Gastrocnemius medialis (tissue), 4 donors: ENCODE results near the gene EVA1C.

Experiments used
- CTCF ChIP-seq, 5 experiments: fragments of 450-650 bp in 3 of 5; fragments of 200-600 bp in 2 of 5; sonication (generic) in 2 of 5; IDR thresholded peaks in 4 of 5; conservative IDR thresholded peaks in 1 of 5; 1 replicate in 4 of 5; 2 replicates in 1 of 5; pipeline ENCODE4 v1.5.1; 2016 to 2019; ENCODE audit warnings: antibody characterized with exemption in 5 of 5, mild to moderate bottlenecking in 3 of 5, moderate library complexity in 3 of 5
- POLR2A ChIP-seq, 2 donors: fragments of 450-650 bp; IDR thresholded peaks; one replicate each; pipeline ENCODE4 v1.6.1; 2017; ENCODE audit warnings: antibody characterized with exemption in 2 of 2, mild to moderate bottlenecking in 2 of 2, moderate library complexity in 2 of 2

- TF ChIP-seq CTCF (IDR thresholded peaks at IDR 0.05 in 4 of 5, conservative IDR thresholded peaks at IDR 0.05 in 1 of 5), result no peak
- no peak for TF ChIP-seq POLR2A (IDR thresholded peaks at IDR 0.05)
Observed at GRCh38 chr21:32560896-32561295, 148.4 kb downstream of the EVA1C start.
